ENCODE data around the gene FHOD3. TPM values are rescaled to one million over a fixed set of nuclear protein-coding genes. Genes with fewer than 3 reads are reported as not detected.

FHOD3 gene
- total and polyA plus RNA-seq, 2 of the 8 experiments (the other 6 are each of a cell fraction or from before 2014, with no cell fraction given) = 9.7 to 10.5 TPM

DNA sequence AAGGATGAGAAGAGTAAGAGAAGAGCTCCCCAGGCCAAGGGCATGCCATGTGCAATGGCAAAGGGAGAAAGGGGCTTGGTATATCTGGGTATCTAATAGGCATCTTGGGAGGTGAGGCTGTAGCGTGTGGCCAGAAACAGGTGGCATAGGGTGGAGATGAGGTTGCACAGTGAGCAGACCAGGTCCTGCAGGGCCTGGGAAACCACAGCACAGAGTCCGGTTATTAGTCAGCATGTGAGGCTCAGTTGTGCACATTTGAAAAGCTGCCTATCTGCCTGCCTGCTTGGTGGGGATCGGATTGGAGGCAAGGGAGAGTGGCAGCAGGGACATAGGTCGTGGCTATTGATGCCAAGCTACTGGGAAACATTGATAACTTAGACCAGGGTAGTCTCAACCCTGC lies 340.7 kb downstream of the FHOD3 start:
- Histone ChIP-seq H3K23ac (ENCODE audit: insufficient read length) (no peak overlapping the region), H3K27ac (ENCODE audit: low read depth, low read length) (no peak overlapping the region), H4K5ac (ENCODE audit: insufficient read length, low read depth, low read length) (no peak overlapping the region), H3K4me3 (ENCODE audit: extremely low read depth in 1 of 4, insufficient read depth in 2 of 4, low read depth in 3 of 4, low read length in 4 of 4) (no peak overlapping the region), H2BK120ac (replicated peaks; ENCODE audit: low read depth, low read length) (no peak overlapping the region), H3K79me2 (ENCODE audit: control insufficient read depth in 1 of 2, insufficient read depth in 2 of 2, low read length in 2 of 2) (no peaks in the 10 kb centered on the region), H2BK20ac (ENCODE audit: low read length) (no peak overlapping the region), H4K91ac (replicated peaks; ENCODE audit: insufficient read length, low read length) (peak overlapping the region; percentile 39), H2BK5ac (ENCODE audit: low read depth, low read length) (no peak overlapping the region), H3K18ac (ENCODE audit: extremely low read depth, low read length) (no peak overlapping the region), H2AFZ (ENCODE audit: low read length) (no peak overlapping the region), H4K8ac (ENCODE audit: extremely low read depth, insufficient read depth, low read length) (no peak overlapping the region), H3K56ac (replicated peaks; ENCODE audit: insufficient read length, low read depth, low read length) (no peak overlapping the region), H3K36me3 (ENCODE audit: control insufficient read depth in 2 of 4, insufficient read depth in 4 of 4, low read length in 3 of 4) (no peaks in the 10 kb centered on the region), H3K27me3 (replicated peaks in 1 of 4; ENCODE audit: control insufficient read depth in 3 of 4, extremely low read depth in 1 of 4, insufficient read depth in 3 of 4, low read length in 3 of 4) (no peaks in the 10 kb centered on the region), H3K14ac (ENCODE audit: insufficient read length) (no peak overlapping the region), H3K9ac (replicated peaks in 1 of 4; ENCODE audit: extremely low read depth in 1 of 4, low read depth in 3 of 4, low read length in 3 of 4) (no peak overlapping the region), H2AK5ac (ENCODE audit: low read depth, low read length) (no peak overlapping the region), H3K9me3 (ENCODE audit: insufficient read depth in 2 of 2, low read depth in 1 of 2, low read length in 1 of 2) (no peaks in the 10 kb centered on the region), H2BK12ac (ENCODE audit: low read depth, low read length) (no peak overlapping the region), H4K20me1 (replicated peaks in 1 of 2; ENCODE audit: control insufficient read depth in 1 of 2, insufficient read depth in 2 of 2, low read length in 2 of 2) (no peaks in the 10 kb centered on the region), H3K4me2 (ENCODE audit: insufficient read depth in 1 of 2, low read depth in 2 of 2, low read length in 2 of 2) (no peak overlapping the region), H3K4ac (replicated peaks; ENCODE audit: insufficient read length, low read depth, low read length) (no peak overlapping the region), H3K79me1 (ENCODE audit: low read depth, low read length) (no peaks in the 10 kb centered on the region), H3K23me2 (ENCODE audit: low read depth, low read length) (no peaks in the 10 kb centered on the region), H3K4me1 (replicated peaks in 1 of 4; ENCODE audit: control insufficient read depth in 3 of 4, insufficient read depth in 4 of 4, low read length in 3 of 4) (peaks cover 2 to 12% (median 9%) of the 10 kb centered on the region in 4 experiments; a peak in 6 of 7 replicates), H2BK15ac (ENCODE audit: low read length) (no peak overlapping the region)
- POLR2A ChIA-PET (ENCODE audit: partially characterized antibody) = no interaction called here
- DNase-seq (ENCODE audit: low read depth in 1 of 2, low spot score in 2 of 2) (no peak), FAIRE-seq (no peak)
- CTCF ChIA-PET (ENCODE audit: partially characterized antibody) = interaction anchor here (0.9 kb wide), 2 partner anchors 23 to 218 kb away, joined by 3 read pairs; no protein-coding TSS in a partner anchor
- WGBS, 2 experiments (ENCODE audit: extremely low coverage in 1 of 2, insufficient coverage in 1 of 2, insufficient read length in 1 of 2, insufficient replicate concordance in 2 of 2, low coverage in 1 of 2, low lambda C conversion rate in 2 of 2, missing lambda C conversion rate in 1 of 2) = 94% methylated on average over 4 of the region's 4 CpGs; no CpG with 5 or more reads in 1 of the 2 experiments
- TF ChIP-seq TAF1 (IDR thresholded peaks at IDR 0.05; ENCODE audit: low read depth, low read length) (no peak), CHD1 (IDR thresholded peaks at IDR 0.05; ENCODE audit: low read depth, low read length) (no peak), GABPA (IDR thresholded peaks at IDR 0.05; ENCODE audit: borderline replicate concordance, insufficient read depth, low read length) (no peak), TBP (IDR thresholded peaks at IDR 0.05; ENCODE audit: low read depth, low read length) (no peak), POLR2A (IDR thresholded peaks at IDR 0.05; ENCODE audit: control extremely low read depth in 1 of 2, low read depth in 2 of 2, low read length in 2 of 2) (no peak), EGR1 (IDR thresholded peaks at IDR 0.05; ENCODE audit: borderline replicate concordance, low read depth, low read length) (no peak), EP300 (IDR thresholded peaks at IDR 0.05; ENCODE audit: borderline replicate concordance in 1 of 2, low read depth in 2 of 2, low read length in 2 of 2) (no peak), JUND (IDR thresholded peaks at IDR 0.05; ENCODE audit: low read length) (no peak), SIRT6 (IDR thresholded peaks at IDR 0.05; ENCODE audit: low read length) (no peak), NRF1 (IDR thresholded peaks at IDR 0.05; ENCODE audit: low read depth, low read length) (no peak), RAD21 (IDR thresholded peaks at IDR 0.05 in 1 of 2, conservative IDR thresholded peaks at IDR 0.05 in 1 of 2; ENCODE audit: low read depth in 2 of 2, low read length in 2 of 2) (no peak), HDAC2 (IDR thresholded peaks at IDR 0.05; ENCODE audit: borderline replicate concordance in 1 of 2, low read depth in 2 of 2, low read length in 2 of 2) (no peak), ASH2L (IDR thresholded peaks at IDR 0.05; ENCODE audit: low read length) (no peak), PHF8 (conservative IDR thresholded peaks at IDR 0.05; ENCODE audit: low read depth, low read length) (no peak)
- TF ChIP-seq, protein P1, sequence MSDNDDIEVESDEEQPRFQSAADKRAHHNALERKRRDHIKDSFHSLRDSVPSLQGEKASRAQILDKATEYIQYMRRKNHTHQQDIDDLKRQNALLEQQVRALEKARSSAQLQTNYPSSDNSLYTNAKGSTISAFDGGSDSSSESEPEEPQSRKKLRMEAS (IDR thresholded peaks at IDR 0.05) = no peak
